ENCODE measurements around the gene EFCAB6. TPM values are rescaled to one million over a fixed set of nuclear protein-coding genes. Genes with fewer than 3 reads are reported as not detected.

Gene EFCAB6
- total RNA-seq, 1 donor from 2014 or later, result 7.0 TPM

- DNase-seq (ENCODE audit: low spot score), result peak; percentile 35
These were observed 36.5 kb upstream of the EFCAB6 start for GRCh38 chr22:43848366-43849171.

GRCh38 chr22:43847376-43848289 lies 35.5 kb upstream of the EFCAB6 start:
- DNase-seq (ENCODE audit: low spot score), result no peak

GRCh38 chr22:43846966-43847365 lies 34.9 kb upstream of the EFCAB6 start:
- no peak for DNase-seq (ENCODE audit: low spot score)

GRCh38 chr22:43845981-43846380 lies 33.9 kb upstream of the EFCAB6 start:
- no peak for DNase-seq (ENCODE audit: low spot score)

GRCh38 chr22:43844560-43845545 lies 32.7 kb upstream of the EFCAB6 start:
- DNase-seq (ENCODE audit: low spot score), result no peak

- no peak for DNase-seq (ENCODE audit: low spot score)
These were observed 31.9 kb upstream of the EFCAB6 start for GRCh38 chr22:43843783-43844530.

GRCh38 chr22:43841742-43842141 lies 29.6 kb upstream of the EFCAB6 start:
- no peak for DNase-seq (ENCODE audit: low spot score)

- no peak for DNase-seq (ENCODE audit: low spot score)
These were observed 28.7 kb upstream of the EFCAB6 start for GRCh38 chr22:43840851-43841250.

- no peak for DNase-seq (ENCODE audit: low spot score)
These were observed 28.3 kb upstream of the EFCAB6 start for GRCh38 chr22:43840431-43840830.

- DNase-seq (ENCODE audit: low spot score), result no peak
These were observed 27.7 kb upstream of the EFCAB6 start for GRCh38 chr22:43839781-43840180.

GRCh38 chr22:43838571-43839307 lies 26.6 kb upstream of the EFCAB6 start:
- DNase-seq (ENCODE audit: low spot score), result no peak

GRCh38 chr22:43838161-43838560 lies 26.1 kb upstream of the EFCAB6 start:
- DNase-seq (ENCODE audit: low spot score), result no peak

GRCh38 chr22:43837666-43838065 lies 25.6 kb upstream of the EFCAB6 start:
- no peak for DNase-seq (ENCODE audit: low spot score)

- no peak for DNase-seq (ENCODE audit: low spot score)
These were observed 23.6 kb upstream of the EFCAB6 start for GRCh38 chr22:43835736-43836135.

GRCh38 chr22:43835166-43835565 lies 23.1 kb upstream of the EFCAB6 start:
- no peak for DNase-seq (ENCODE audit: low spot score)

- no peak for DNase-seq (ENCODE audit: low spot score)
These were observed 21.5 kb upstream of the EFCAB6 start for GRCh38 chr22:43833286-43834240.

GRCh38 chr22:43832393-43833265 lies 20.5 kb upstream of the EFCAB6 start:
- no peak for DNase-seq (ENCODE audit: low spot score)
